GM21360 (cell line): ENCODE measurements around the gene ACCSL.

Experiments
- ATAC-seq: cut with Tn5 transposase; IDR thresholded peaks from one replicate; pipeline ENCODE4 v1.9.1; 2021; ENCODE audit warnings: mild to moderate bottlenecking, moderate library complexity; ENCODE audit not compliant: unreplicated experiment

Gene ACCSL

GRCh38 chr11:44094260-44094868 lies 46.6 kb downstream of the ACCSL start:
- no peak for ATAC-seq

- peak; percentile 91 for ATAC-seq
These were observed 48.0 kb downstream of the ACCSL start, which contains the start of gene EXT2 for GRCh38 chr11:44095506-44096359. EXT2 (plus strand) TSS chr11:44095678; CDS start chr11:44107713, 12,035 bp downstream.

GRCh38 chr11:44096360-44097185 lies 48.8 kb downstream of the ACCSL start:
- no peak for ATAC-seq

GRCh38 chr11:44097821-44098220 lies 50.0 kb downstream of the ACCSL start:
- no peak for ATAC-seq

- ATAC-seq, result no peak
These were observed 53.3 kb downstream of the ACCSL start for GRCh38 chr11:44101098-44101497.

- ATAC-seq, result no peak
These were observed 56.9 kb downstream of the ACCSL start for GRCh38 chr11:44104481-44105294.

GRCh38 chr11:44108260-44108659 lies 60.5 kb downstream of the ACCSL start:
- no peak for ATAC-seq
